ENCODE results near the gene GNAT1.
"Not testable (repeated sequence)": the region's sequence is repeated elsewhere in the genome, so short reads cannot be mapped to it uniquely, and the experiment has no call there.

GNAT1 gene

GRCh38 chr3:50239649-50240048 is 48.2 kb downstream of the GNAT1 start:
- DNase-seq (ENCODE audit: low read depth, low spot score): no peak

GRCh38 chr3:50241163-50241562 is 49.8 kb downstream of the GNAT1 start:
- DNase-seq (ENCODE audit: low read depth, low spot score): peak; percentile 48

GRCh38 chr3:50241713-50242380 is 50.4 kb downstream of the GNAT1 start:
- DNase-seq (ENCODE audit: low read depth, low spot score): no peak

- no peak for DNase-seq (ENCODE audit: low read depth, low spot score)
Measured at GRCh38 chr3:50242381-50242770, 51.0 kb downstream of the GNAT1 start.

GRCh38 chr3:50242851-50243542 is 51.6 kb downstream of the GNAT1 start:
- DNase-seq (ENCODE audit: low read depth, low spot score): peak; percentile 71

- no peak for DNase-seq (ENCODE audit: low read depth, low spot score)
Measured at GRCh38 chr3:50243543-50243895, 52.1 kb downstream of the GNAT1 start.

- not testable (repeated sequence) for DNase-seq (ENCODE audit: low read depth, low spot score)
Measured at GRCh38 chr3:50244813-50245212, 53.4 kb downstream of the GNAT1 start.

- DNase-seq (ENCODE audit: low read depth, low spot score): no peak
Measured at GRCh38 chr3:50245251-50245745, 53.9 kb downstream of the GNAT1 start.

- peak; percentile 97 for DNase-seq (ENCODE audit: low read depth, low spot score)
Measured at GRCh38 chr3:50245831-50246516, 54.6 kb downstream of the GNAT1 start.

- DNase-seq (ENCODE audit: low read depth, low spot score): peak; percentile 92
Measured at GRCh38 chr3:50246517-50246954, 55.1 kb downstream of the GNAT1 start.

Measured in astrocyte of the hippocampus (primary cell).